IMR-90 (cell line): ENCODE results near the gene LDHAL6B. TPM values are rescaled to one million over a fixed set of nuclear protein-coding genes. Genes with fewer than 3 reads are reported as not detected.

Experiments
- ATAC-seq: fragments of 200-7000 bp; cut with Tn5 transposase; 2 replicates; pipeline ENCODE4 v1.9.1; 2020; ENCODE audit warnings: low read depth, mild to moderate bottlenecking, moderate library complexity
- BruUV-seq: library from RNA; stranded (reverse); fragments of 400-500 nt; replicated peaks from 2 replicates; lab custom pipeline; 2021; lab: Mats Ljungman, UMichigan
- CTCF ChIA-PET: fragments of 300-600 bp; formaldehyde crosslinking; extraction: SDS; loops from one replicate; lab custom pipeline; 2021; ENCODE audit warnings: antibody characterized with exemption; lab: Yijun Ruan, JAX
- POLR2A ChIA-PET: fragments of 300-600 bp; sonication (Branson Sonifier 250); formaldehyde crosslinking; loops from one replicate; lab custom pipeline; 2022; ENCODE audit warnings: antibody characterized with exemption; ENCODE audit not compliant: unreplicated experiment; lab: Charles Lee
- DNase-seq: peaks from one replicate; pipeline ENCODE4 v3.0.0; 2013
- H2AFZ ChIP-seq: replicated peaks from 2 replicates; pipeline ENCODE3; 2013; ENCODE audit warnings: low read length, mild to moderate bottlenecking; ENCODE audit not compliant: poor library complexity
- H2AK5ac ChIP-seq: 2 replicates; pipeline ENCODE4 v1.6.1; 2013; ENCODE audit warnings: low read depth, low read length, inconsistent platforms
- H2AK9ac ChIP-seq: replicated peaks from 2 replicates; pipeline ENCODE3; 2013; ENCODE audit warnings: mild to moderate bottlenecking, low read depth, low read length, moderate library complexity; ENCODE audit not compliant: poor library complexity
- H2BK120ac ChIP-seq: 2 replicates; pipeline ENCODE4 v1.6.1; 2013; ENCODE audit warnings: low read depth, low read length, inconsistent platforms
- H2BK15ac ChIP-seq: 3 replicates; pipeline ENCODE4 v1.6.1; 2013; ENCODE audit warnings: low read depth, low read length, inconsistent platforms
- H2BK20ac ChIP-seq: 2 replicates; pipeline ENCODE4 v1.6.1; 2013; ENCODE audit warnings: low read depth, mild to moderate bottlenecking, inconsistent platforms, low read length, moderate library complexity
- H2BK5ac ChIP-seq: 2 replicates; pipeline ENCODE4 v1.6.1; 2013; ENCODE audit warnings: mild to moderate bottlenecking, low read depth, low read length, inconsistent platforms; ENCODE audit not compliant: poor library complexity, severe bottlenecking
- H3K14ac ChIP-seq: replicated peaks from 2 replicates; pipeline ENCODE4 v1.6.1; 2013; ENCODE audit warnings: low read depth, low read length, inconsistent platforms
- H3K18ac ChIP-seq: 2 replicates; pipeline ENCODE4 v1.6.1; 2013; ENCODE audit warnings: low read depth, low read length, control low read depth
- H3K23ac ChIP-seq: 2 replicates; pipeline ENCODE4 v1.6.1; 2013; ENCODE audit warnings: low read depth, low read length, inconsistent platforms
- H3K27ac ChIP-seq: 2 replicates; pipeline ENCODE4 v1.5.1; 2013; ENCODE audit warnings: mild to moderate bottlenecking, control low read depth, low read length; ENCODE audit not compliant: insufficient read depth
- H3K27me3 ChIP-seq: 2 replicates; pipeline ENCODE4 v1.6.1; 2013; ENCODE audit warnings: low read length; ENCODE audit not compliant: control insufficient read depth, insufficient read depth
- H3K36me3 ChIP-seq: 2 replicates; pipeline ENCODE4 v1.6.1; 2013; ENCODE audit warnings: low read length, mixed read lengths; ENCODE audit not compliant: control insufficient read depth, insufficient read depth
- H3K4ac ChIP-seq: 2 replicates; pipeline ENCODE4 v1.6.1; 2013; ENCODE audit warnings: low read depth, low read length, inconsistent platforms
- H3K4me1 ChIP-seq: 2 replicates; pipeline ENCODE4 v1.6.1; 2013; ENCODE audit warnings: low read length, mixed read lengths; ENCODE audit not compliant: control insufficient read depth, insufficient read depth
- H3K4me2 ChIP-seq: 2 replicates; pipeline ENCODE4 v1.6.1; 2013; ENCODE audit warnings: low read depth, mild to moderate bottlenecking, control low read depth, low read length, moderate library complexity
- H3K4me3 ChIP-seq: 2 replicates; pipeline ENCODE4 v1.5.1; 2013; ENCODE audit warnings: low read depth, mild to moderate bottlenecking, control low read depth, low read length, moderate library complexity; ENCODE audit not compliant: insufficient read depth
- H3K56ac ChIP-seq: 2 replicates; pipeline ENCODE4 v1.6.1; 2013; ENCODE audit warnings: low read length, inconsistent platforms; ENCODE audit not compliant: insufficient read depth; ENCODE audit errors: extremely low read depth
- H3K79me1 ChIP-seq, 2 experiments: 2 replicates each; pipeline ENCODE4 v1.6.1; 2013; ENCODE audit warnings: low read length in 2 of 2, inconsistent platforms in 1 of 2, low read depth in 1 of 2
- H3K9ac ChIP-seq: 2 replicates; pipeline ENCODE4 v1.6.1; 2013; ENCODE audit warnings: low read depth, low read length, control low read depth
- H3K9me1 ChIP-seq: 2 replicates; pipeline ENCODE4 v1.6.1; 2013; ENCODE audit warnings: low read length, inconsistent platforms; ENCODE audit not compliant: insufficient read depth
- H3K9me3 ChIP-seq: 2 replicates; pipeline ENCODE4 v1.6.1; 2013; ENCODE audit warnings: low read length; ENCODE audit not compliant: control insufficient read depth, insufficient read depth
- H4K20me1 ChIP-seq: 2 replicates; pipeline ENCODE4 v1.6.1; 2013; ENCODE audit warnings: low read length, inconsistent platforms; ENCODE audit not compliant: insufficient read depth
- H4K5ac ChIP-seq: 2 replicates; pipeline ENCODE4 v1.6.1; 2013; ENCODE audit warnings: mild to moderate bottlenecking, low read depth, low read length, control low read depth
- H4K8ac ChIP-seq, 2 experiments: 2 replicates each; pipeline ENCODE4 v1.6.1; 2013; ENCODE audit warnings: low read depth in 2 of 2, low read length in 2 of 2, control low read depth in 1 of 2, inconsistent platforms in 1 of 2
- H4K91ac ChIP-seq: 2 replicates; pipeline ENCODE4 v1.6.1; 2013; ENCODE audit warnings: low read depth, low read length, inconsistent platforms; ENCODE audit not compliant: insufficient read depth
- BHLHE40 ChIP-seq: fragments of 150-350 bp; IDR thresholded peaks from 2 replicates; pipeline ENCODE4 v1.6.1; 2016; ENCODE audit warnings: mild to moderate bottlenecking, low read depth, low read length
- CEBPB ChIP-seq: IDR thresholded peaks from 2 replicates; pipeline ENCODE4 v1.6.1; 2012; ENCODE audit warnings: low read depth, low read length, improper control_type of control experiment
- CHD1 ChIP-seq: IDR thresholded peaks from 2 replicates; pipeline ENCODE4 v1.6.1; 2012; ENCODE audit warnings: low read depth, low read length, improper control_type of control experiment
- FOS ChIP-seq: fragments of 150-350 bp; IDR thresholded peaks from 2 replicates; pipeline ENCODE4 v1.6.1; 2016; ENCODE audit warnings: low read depth, low read length
- MAFK ChIP-seq: IDR thresholded peaks from 2 replicates; pipeline ENCODE4 v1.6.1; 2012; ENCODE audit warnings: low read depth, low read length, improper control_type of control experiment
- MAZ ChIP-seq: IDR thresholded peaks from 2 replicates; pipeline ENCODE4 v1.6.1; 2012; ENCODE audit warnings: low read depth, mild to moderate bottlenecking, low read length, improper control_type of control experiment, moderate library complexity, borderline replicate concordance
- MXI1 ChIP-seq: IDR thresholded peaks from 2 replicates; pipeline ENCODE4 v1.6.1; 2012; ENCODE audit warnings: low read depth, mild to moderate bottlenecking, low read length, moderate library complexity, borderline replicate concordance
- NFE2L2 ChIP-seq: fragments of 150-350 bp; IDR thresholded peaks from 2 replicates; pipeline ENCODE4 v1.6.1; 2016; ENCODE audit warnings: low read depth, mild to moderate bottlenecking, low read length
- POLR2A ChIP-seq: IDR thresholded peaks from 2 replicates; pipeline ENCODE4 v1.6.1; 2012; ENCODE audit warnings: mild to moderate bottlenecking, low read depth, low read length
- RAD21 ChIP-seq: IDR thresholded peaks from 2 replicates; pipeline ENCODE4 v1.6.1; 2012; ENCODE audit warnings: low read length, improper control_type of control experiment
- RCOR1 ChIP-seq: IDR thresholded peaks from 2 replicates; pipeline ENCODE4 v1.6.1; 2012; ENCODE audit warnings: mild to moderate bottlenecking, low read length, improper control_type of control experiment; ENCODE audit not compliant: insufficient replicate concordance
- RFX5 ChIP-seq: IDR thresholded peaks from 2 replicates; pipeline ENCODE4 v1.8.0; 2012; ENCODE audit warnings: low read depth, mild to moderate bottlenecking, low read length, moderate library complexity
- SMC3 ChIP-seq: fragments of 150-350 bp; IDR thresholded peaks from 2 replicates; pipeline ENCODE4 v1.6.1; 2016; ENCODE audit warnings: low read depth, mild to moderate bottlenecking, antibody characterized with exemption, low read length, moderate library complexity
- WGBS, 2 experiments: methylation state at CpG; one replicate each; pipeline versions ENCODE4 v1.1.5 to v1.1.7; 2013; ENCODE audit warnings: missing lambda C conversion rate in 2 of 2; ENCODE audit not compliant: insufficient read length in 1 of 2; ENCODE audit errors: extremely low coverage in 2 of 2; 5-methylcytosine and 5-hydroxymethylcytosine counted together
- dilution Hi-C: fragments of 300-500 bp; cut with HindIII; formaldehyde crosslinking; loops from one replicate; pipeline ENCODE4 v1.14.3; 2018; ENCODE audit warnings: low sequenced_read_pairs; ENCODE audit not compliant: unreplicated experiment
- in situ Hi-C: fragments of 300-500 bp; cut with MboI; formaldehyde crosslinking; loops from 3 replicates; pipeline ENCODE4 v1.14.3; 2019; ENCODE audit warnings: low sequenced_read_pairs, inconsistent platforms, mixed read lengths
- intact Hi-C: fragments of 100-400 bp; cut with micrococcal nuclease; formaldehyde crosslinking; loops from 2 replicates; pipeline ENCODE4 v1.10.0; 2022
- polyA plus RNA-seq, 3 experiments: library from polyadenylated mRNA; depleted of rRNA; stranded (reverse); fragments of >200 nt; gene quantifications; 2 replicates each; pipeline ENCODE4 v1.2.3, GENCODE V29; 2012; ENCODE audit warnings: low replicate concordance in 1 of 3
- total RNA-seq: library from RNA; depleted of rRNA; stranded (reverse); fragments of >200 nt; gene quantifications from 2 replicates; pipeline ENCODE4 v1.2.3, GENCODE V29; 2012
- TF ChIP-seq, protein P1 (sequence below): fragments of 150-350 bp; IDR thresholded peaks from 2 replicates; pipeline ENCODE4 v1.6.1; 2017; ENCODE audit warnings: mild to moderate bottlenecking, antibody characterized with exemption, low read length, low read depth
- TF ChIP-seq, protein P2 (sequence below): conservative IDR thresholded peaks from 2 replicates; pipeline ENCODE4 v1.5.1; 2012; ENCODE audit warnings: mild to moderate bottlenecking, low read depth, low read length, improper control_type of control experiment

LDHAL6B gene
- total and polyA plus RNA-seq, 2 of the 4 experiments (the other 2 are of a cell fraction) = not detected

DNA sequence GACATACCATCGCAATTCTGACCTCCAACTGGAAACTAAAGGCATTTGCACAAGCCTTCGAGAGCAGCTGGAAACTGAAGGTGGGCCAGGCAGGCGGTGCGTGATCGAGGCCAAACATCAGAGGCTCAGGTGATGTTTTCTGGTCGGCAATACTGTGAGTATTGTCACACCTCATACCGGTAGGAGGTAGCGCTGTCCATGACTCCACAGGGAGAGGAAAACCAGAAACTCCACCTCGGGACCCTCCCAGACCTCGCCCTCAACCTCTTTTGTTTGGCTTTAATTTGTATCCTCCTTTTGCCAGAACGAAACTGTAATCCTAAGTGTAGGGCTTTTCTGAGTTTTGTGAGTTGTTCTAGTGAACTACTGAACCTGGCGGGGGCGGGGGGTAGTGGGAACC lies 43.6 kb downstream of the LDHAL6B start:
- in situ Hi-C loops (no loop called here), dilution Hi-C loops (no loop called here), intact Hi-C loops (no loop called here)
- H3K36me3 ChIP-seq = no peaks in the 10 kb centered on the region
- H3K79me1 ChIP-seq = peaks cover 0 to 13% of the 10 kb centered on the region in 2 experiments; a peak in 3 of 4 replicates
- H3K9ac ChIP-seq = no peak overlapping the region
- no peak overlapping the region for H3K4ac ChIP-seq
- H3K23ac ChIP-seq = no peak overlapping the region
- no peak overlapping the region for H2BK120ac ChIP-seq
- no peak overlapping the region for H3K18ac ChIP-seq
- H3K4me3 ChIP-seq = no peak overlapping the region
- no peak overlapping the region for H2AK5ac ChIP-seq
- no peak overlapping the region for H2AK9ac ChIP-seq
- no peak overlapping the region for H3K4me2 ChIP-seq
- H3K4me1 ChIP-seq = no peaks in the 10 kb centered on the region
- no peak overlapping the region for H2BK5ac ChIP-seq
- TF ChIP-seq BHLHE40 (no peak), CHD1 (no peak), SMC3 (no peak), MAZ (no peak), NFE2L2 (no peak), CEBPB (no peak), FOS (no peak), POLR2A (no peak), RFX5 (no peak), MXI1 (no peak), RAD21 (no peak), MAFK (no peak), RCOR1 (no peak)
- TF ChIP-seq, protein P1, sequence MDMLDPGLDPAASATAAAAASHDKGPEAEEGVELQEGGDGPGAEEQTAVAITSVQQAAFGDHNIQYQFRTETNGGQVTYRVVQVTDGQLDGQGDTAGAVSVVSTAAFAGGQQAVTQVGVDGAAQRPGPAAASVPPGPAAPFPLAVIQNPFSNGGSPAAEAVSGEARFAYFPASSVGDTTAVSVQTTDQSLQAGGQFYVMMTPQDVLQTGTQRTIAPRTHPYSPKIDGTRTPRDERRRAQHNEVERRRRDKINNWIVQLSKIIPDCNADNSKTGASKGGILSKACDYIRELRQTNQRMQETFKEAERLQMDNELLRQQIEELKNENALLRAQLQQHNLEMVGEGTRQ = no peak
- TF ChIP-seq, protein P2, sequence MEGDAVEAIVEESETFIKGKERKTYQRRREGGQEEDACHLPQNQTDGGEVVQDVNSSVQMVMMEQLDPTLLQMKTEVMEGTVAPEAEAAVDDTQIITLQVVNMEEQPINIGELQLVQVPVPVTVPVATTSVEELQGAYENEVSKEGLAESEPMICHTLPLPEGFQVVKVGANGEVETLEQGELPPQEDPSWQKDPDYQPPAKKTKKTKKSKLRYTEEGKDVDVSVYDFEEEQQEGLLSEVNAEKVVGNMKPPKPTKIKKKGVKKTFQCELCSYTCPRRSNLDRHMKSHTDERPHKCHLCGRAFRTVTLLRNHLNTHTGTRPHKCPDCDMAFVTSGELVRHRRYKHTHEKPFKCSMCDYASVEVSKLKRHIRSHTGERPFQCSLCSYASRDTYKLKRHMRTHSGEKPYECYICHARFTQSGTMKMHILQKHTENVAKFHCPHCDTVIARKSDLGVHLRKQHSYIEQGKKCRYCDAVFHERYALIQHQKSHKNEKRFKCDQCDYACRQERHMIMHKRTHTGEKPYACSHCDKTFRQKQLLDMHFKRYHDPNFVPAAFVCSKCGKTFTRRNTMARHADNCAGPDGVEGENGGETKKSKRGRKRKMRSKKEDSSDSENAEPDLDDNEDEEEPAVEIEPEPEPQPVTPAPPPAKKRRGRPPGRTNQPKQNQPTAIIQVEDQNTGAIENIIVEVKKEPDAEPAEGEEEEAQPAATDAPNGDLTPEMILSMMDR = no peak
- 93% methylated on average over 5 of the region's 13 CpGs; no CpG with 5 or more reads in 1 of the 2 experiments for WGBS, 2 experiments
- no peak overlapping the region for H2BK20ac ChIP-seq
- no peaks in the 10 kb centered on the region for H3K9me1 ChIP-seq
- no peak overlapping the region for H3K27ac ChIP-seq
- no peak overlapping the region for H4K5ac ChIP-seq
- no peak overlapping the region for H2AFZ ChIP-seq
- H4K20me1 ChIP-seq = no peaks in the 10 kb centered on the region
- no TSS peak for BruUV-seq
- no peak overlapping the region for H4K8ac ChIP-seq
- POLR2A ChIA-PET = no interaction called here
- H3K9me3 ChIP-seq = no peaks in the 10 kb centered on the region
- no peak overlapping the region for H4K91ac ChIP-seq
- ATAC-seq = no peak
- no peak overlapping the region for H2BK15ac ChIP-seq
- H3K27me3 ChIP-seq = no peaks in the 10 kb centered on the region
- no peak overlapping the region for H3K14ac ChIP-seq
- CTCF ChIA-PET = no interaction called here
- DNase-seq = no peak
- H3K56ac ChIP-seq = no peak overlapping the region
